Stomach (tissue), 9 donors: Measurements from ENCODE around the gene PEX3. TPM values are rescaled to one million over a fixed set of nuclear protein-coding genes. Genes with fewer than 3 reads are reported as not detected.

ENCODE experiments used
- DNase-seq, 2 donors: peaks; one replicate each; pipeline versions ENCODE4 v3.0.0 to v3.0.0-alpha.2; 2013 to 2019
- H3K27ac ChIP-seq, 5 donors: fragments of 200-600 bp in 4 of 5; sonication (generic) in 4 of 5; one replicate each; pipeline ENCODE4 v1.5.1; 2013 to 2019; ENCODE audit warnings: mild to moderate bottlenecking in 1 of 5, moderate library complexity in 1 of 5
- H3K27me3 ChIP-seq, 3 donors: fragments of 200-600 bp; sonication (generic); one replicate each; pipeline ENCODE4 v1.5.1; 2017 to 2019; ENCODE audit warnings: mixed run types in 1 of 3
- H3K36me3 ChIP-seq, 4 donors: fragments of 200-600 bp; sonication (generic); 1 replicate in 3 of 4; 2 replicates in 1 of 4; pipeline ENCODE4 v1.5.1; 2016 to 2019
- H3K4me1 ChIP-seq, 4 donors: fragments of 200-600 bp; sonication (generic); one replicate each; pipeline ENCODE4 v1.5.1; 2016 to 2019
- H3K4me3 ChIP-seq, 4 donors: fragments of 200-600 bp; sonication (generic) in 3 of 4; one replicate each; pipeline ENCODE4 v1.5.1; 2016 to 2019; ENCODE audit warnings: mild to moderate bottlenecking in 1 of 4
- H3K9me3 ChIP-seq, 4 donors: fragments of 200-600 bp; sonication (generic); one replicate each; pipeline ENCODE4 v1.5.1; 2016 to 2019
- CTCF ChIP-seq, 7 experiments: fragments of 450-650 bp in 4 of 7; fragments of 200-600 bp in 3 of 7; sonication (generic) in 3 of 7; IDR thresholded peaks; one replicate each; pipeline ENCODE4 v1.5.1; 2016 to 2019; ENCODE audit warnings: antibody characterized with exemption in 7 of 7, control low read depth in 2 of 7, mild to moderate bottlenecking in 1 of 7
- EP300 ChIP-seq: sonication (generic); formaldehyde crosslinking; IDR thresholded peaks from one replicate; pipeline ENCODE4 v1.6.1; 2017; ENCODE audit warnings: antibody characterized with exemption
- POLR2A ChIP-seq, 4 donors: fragments of 450-650 bp; IDR thresholded peaks; one replicate each; pipeline ENCODE4 v1.6.1; 2016; ENCODE audit warnings: antibody characterized with exemption in 4 of 4, control low read depth in 2 of 4, mild to moderate bottlenecking in 1 of 4, moderate library complexity in 1 of 4
- POLR2AphosphoS5 ChIP-seq, 3 donors: sonication (generic); formaldehyde crosslinking; IDR thresholded peaks; one replicate each; pipeline ENCODE4 v1.6.1; 2016; ENCODE audit warnings: antibody characterized with exemption in 3 of 3
- WGBS, 5 donors: extraction: QIAGEN DNeasy Blood & Tissue Kit in 3 of 5; methylation state at CpG; one replicate each; pipeline versions ENCODE4 v1.1.5 to v1.1.7; 2013 to 2018; 5-methylcytosine and 5-hydroxymethylcytosine counted together
- intact Hi-C: fragments of 100-400 bp; cut with DNase I; formaldehyde crosslinking; loops from one replicate; pipeline ENCODE4 v1.15.1; 2023; ENCODE audit warnings: low total_unique reads
- polyA plus RNA-seq, 3 donors: library from polyadenylated mRNA; stranded (reverse); fragments of 200-250 nt; gene quantifications; one replicate each; pipeline ENCODE4 v1.2.3, GENCODE V29; 2013
- small RNA-seq, 4 donors: library from RNA; depleted of rRNA; stranded (forward); fragments of <200 nt; gene quantifications; one replicate each; pipeline ENCODE3, GENCODE V24; 2016
- total RNA-seq, 5 donors: library from RNA; depleted of rRNA; stranded (reverse); fragments of >200 nt; gene quantifications; one replicate each; pipeline versions ENCODE4 v1.1.0 to v1.2.3, GENCODE V29; 2014 to 2016
- donor health status: healthy with polysubstance abuse.
- donor health status: Bipolar disorder and iron deficiency.
- donor health status: healthy.

PEX3 gene
- total and polyA plus RNA-seq, 8 donors, result 0.58 to 32.3 (median 9.1) TPM

GRCh38 chr6:143539106-143539505 is 88.5 kb downstream of the PEX3 start:
- Histone ChIP-seq H3K4me3 (no peak overlapping the region), H3K9me3 (no peaks in the 10 kb centered on the region), H3K27me3 (no peaks in the 10 kb centered on the region), H3K36me3 (no peaks in the 10 kb centered on the region), H3K4me1 (peaks cover 18 to 58% (median 35%) of the 10 kb centered on the region in 4 donors), H3K27ac (peak overlapping the region in 1 of 5 donors; percentile 92)
- intact Hi-C loops, result no loop called here
- WGBS, 5 donors, result 82 to 93% (median 90%) methylated on average over 4 of the region's 4 CpGs
- DNase-seq, result no peak
- TF ChIP-seq EP300 (no peak), CTCF (IDR thresholded peaks at IDR 0.05) (no peak), POLR2AphosphoS5 (IDR thresholded peaks at IDR 0.05) (no peak), POLR2A (IDR thresholded peaks at IDR 0.05) (no peak)

GRCh38 chr6:143539734-143540133 is 89.1 kb downstream of the PEX3 start:
- Histone ChIP-seq H3K36me3 (no peaks in the 10 kb centered on the region), H3K4me3 (no peak overlapping the region), H3K9me3 (no peaks in the 10 kb centered on the region), H3K27me3 (no peaks in the 10 kb centered on the region), H3K4me1 (peaks cover 18 to 58% (median 37%) of the 10 kb centered on the region in 4 donors), H3K27ac (peak overlapping the region in 1 of 5 donors; percentile 30)
- TF ChIP-seq EP300 (no peak), POLR2AphosphoS5 (IDR thresholded peaks at IDR 0.05) (no peak), POLR2A (IDR thresholded peaks at IDR 0.05) (no peak), CTCF (IDR thresholded peaks at IDR 0.05) (no peak)
- DNase-seq, result no peak
- 74 to 90% (median 82%) methylated on average over 7 of the region's 7 CpGs for WGBS, 5 donors
- intact Hi-C loops, result no loop called here

GRCh38 chr6:143540192-143540591 is 89.6 kb downstream of the PEX3 start:
- peaks cover 18 to 58% (median 36%) of the 10 kb centered on the region in 4 donors for H3K4me1 ChIP-seq

More at GRCh38 chr6:143540192-143540591, 89.6 kb downstream of the PEX3 start:
- intact Hi-C loops, result no loop called here
- no peak for DNase-seq
- Histone ChIP-seq H3K4me3 (no peak overlapping the region), H3K27ac (no peak overlapping the region), H3K9me3 (no peaks in the 10 kb centered on the region), H3K27me3 (no peaks in the 10 kb centered on the region), H3K36me3 (no peaks in the 10 kb centered on the region)
- TF ChIP-seq POLR2A (IDR thresholded peaks at IDR 0.05) (no peak), POLR2AphosphoS5 (IDR thresholded peaks at IDR 0.05) (no peak), CTCF (IDR thresholded peaks at IDR 0.05) (no peak)
- 53 to 78% (median 67%) methylated on average over 3 of the region's 3 CpGs for WGBS, 5 donors

Small RNAs within 50 kb of the gene (small RNA-seq; reads per million reads assigned to genes)
- gene RNA5SP221, result 0 reads per million in 4 donors

Other genes starting within 250 kb of the PEX3 start
- gene ADAT2, start 110 bp upstream of the PEX3 start, total RNA-seq, result 10 to 100 TPM in 1 of 5 donors, 1 to 10 TPM in 3, not detected in 1; 3.1 to 20.0 (median 8.9) TPM
- 1 to 10 TPM; 1.1 to 6.8 (median 2.5) TPM for gene ADAT2, start 110 bp upstream of the PEX3 start, polyA plus RNA-seq
- gene FUCA2, start 60.9 kb downstream of the PEX3 start, total RNA-seq, result 10 to 100 TPM; 12.9 to 53.8 (median 26.8) TPM
- gene FUCA2, start 60.9 kb downstream of the PEX3 start, polyA plus RNA-seq, result 10 to 100 TPM; 18.2 to 26.1 (median 25.2) TPM
- gene PHACTR2, start 227.2 kb downstream of the PEX3 start, total RNA-seq, result 100 to 1,000 TPM in 2 of 5 donors, 10 to 100 TPM in 3; 25.8 to 126 (median 59.6) TPM
- 10 to 100 TPM in 2 of 3 donors, 1 to 10 TPM in 1; 3.0 to 14.1 (median 10.6) TPM for gene PHACTR2, start 227.2 kb downstream of the PEX3 start, polyA plus RNA-seq